ENCODE measurements around the gene ZNF689.
"Not testable (repeated sequence)": the region's sequence is repeated elsewhere in the genome, so short reads cannot be mapped to it uniquely, and the experiment has no call there.

Gene ZNF689

GRCh38 chr16:30609926-30610839 lies at the start of gene ZNF689:
TSS of gene ZNF689 (minus strand) at chr16:30610389. CDS start at chr16:30610041, 348 bp downstream.
- DNase-seq, result peak; percentile 94

DNA sequence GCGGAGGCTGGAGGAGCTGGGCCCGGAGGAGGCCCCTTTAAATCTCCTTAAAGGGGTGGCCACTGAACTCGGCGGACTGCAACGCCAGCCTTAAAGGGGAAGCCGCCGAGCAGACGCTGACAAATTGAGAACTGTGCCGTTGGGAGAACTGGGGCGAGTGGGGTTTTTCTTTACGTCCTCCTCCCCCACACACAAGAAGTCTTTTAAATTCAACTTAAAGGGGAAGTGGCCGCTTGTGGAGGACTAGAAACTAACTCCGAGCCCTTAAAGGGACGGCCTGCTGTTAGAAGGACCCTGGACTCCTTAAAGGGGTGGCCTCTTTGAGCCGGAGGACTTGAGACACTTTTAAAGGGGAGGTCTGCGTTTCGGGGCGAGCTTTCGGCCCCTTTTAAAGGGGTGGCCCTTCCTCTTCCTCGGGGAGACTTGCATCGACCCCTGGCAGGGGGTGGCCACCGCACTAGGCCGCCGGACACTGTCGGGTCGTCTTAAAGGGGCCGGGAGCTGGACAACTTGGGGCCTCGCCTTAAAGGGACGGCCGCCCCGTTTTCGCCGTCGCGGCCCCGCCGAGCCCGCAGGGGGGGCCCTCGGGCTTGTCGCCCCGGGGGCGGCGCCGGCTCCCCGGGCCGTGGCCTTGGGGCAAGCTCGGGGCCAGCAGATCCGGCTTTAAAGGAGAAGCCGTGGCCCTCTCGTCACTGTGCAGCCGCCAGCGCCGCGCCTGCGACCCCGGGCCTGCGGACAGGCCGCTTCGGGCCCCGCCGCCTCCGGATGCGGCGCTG lies 48.7 kb upstream of the ZNF689 start:
- DNase-seq, result peak; percentile 95

DNA sequence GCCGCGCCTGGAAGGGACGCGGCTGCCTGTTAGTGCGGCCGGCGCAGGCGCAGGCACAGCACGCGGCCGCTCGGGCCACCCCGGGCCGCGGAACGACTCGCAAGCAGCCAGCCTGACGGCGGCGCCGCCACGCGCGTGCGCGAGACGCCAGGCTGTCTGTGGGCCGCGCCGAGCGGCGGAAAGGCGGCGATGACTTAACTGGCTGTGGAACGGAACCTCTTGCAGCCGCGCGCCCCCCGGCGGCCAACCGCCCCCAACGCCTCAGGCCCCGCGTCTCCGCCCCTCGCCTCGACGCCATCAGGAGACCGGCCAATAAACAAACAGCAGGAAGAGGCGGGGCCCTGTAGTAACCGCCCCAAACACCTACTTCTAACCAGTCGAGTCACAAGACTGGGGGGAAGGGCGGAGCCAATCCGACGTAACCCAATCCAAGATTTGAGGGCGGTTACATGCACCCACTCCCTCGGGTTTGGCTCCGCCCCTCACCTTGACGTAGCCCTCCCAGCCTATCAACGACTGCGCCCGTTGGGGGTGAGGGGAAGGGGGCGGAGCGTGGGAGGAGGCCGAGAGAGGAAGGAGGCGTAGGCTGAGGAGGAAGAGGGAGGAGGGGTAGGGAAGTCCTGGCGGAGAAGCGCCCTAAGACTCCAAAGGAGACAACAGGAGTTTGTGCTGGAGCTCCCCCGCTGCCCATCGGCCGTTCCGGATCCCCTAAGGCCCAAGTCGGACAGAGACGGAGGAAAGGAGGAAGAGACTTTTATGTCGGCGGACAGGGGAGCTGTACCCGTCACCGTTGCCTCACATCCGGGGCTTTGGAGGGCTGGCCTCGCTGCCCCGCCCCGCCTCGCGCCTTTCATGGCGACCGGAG lies 47.9 kb upstream of the ZNF689 start, which contains the start of gene FBRS:
Gene FBRS (plus strand): TSS at position 566 of the 865 bp plus-strand sequence. CDS start 1,088 bp downstream, outside the sequence.
- peak; percentile 100 for DNase-seq

DNA sequence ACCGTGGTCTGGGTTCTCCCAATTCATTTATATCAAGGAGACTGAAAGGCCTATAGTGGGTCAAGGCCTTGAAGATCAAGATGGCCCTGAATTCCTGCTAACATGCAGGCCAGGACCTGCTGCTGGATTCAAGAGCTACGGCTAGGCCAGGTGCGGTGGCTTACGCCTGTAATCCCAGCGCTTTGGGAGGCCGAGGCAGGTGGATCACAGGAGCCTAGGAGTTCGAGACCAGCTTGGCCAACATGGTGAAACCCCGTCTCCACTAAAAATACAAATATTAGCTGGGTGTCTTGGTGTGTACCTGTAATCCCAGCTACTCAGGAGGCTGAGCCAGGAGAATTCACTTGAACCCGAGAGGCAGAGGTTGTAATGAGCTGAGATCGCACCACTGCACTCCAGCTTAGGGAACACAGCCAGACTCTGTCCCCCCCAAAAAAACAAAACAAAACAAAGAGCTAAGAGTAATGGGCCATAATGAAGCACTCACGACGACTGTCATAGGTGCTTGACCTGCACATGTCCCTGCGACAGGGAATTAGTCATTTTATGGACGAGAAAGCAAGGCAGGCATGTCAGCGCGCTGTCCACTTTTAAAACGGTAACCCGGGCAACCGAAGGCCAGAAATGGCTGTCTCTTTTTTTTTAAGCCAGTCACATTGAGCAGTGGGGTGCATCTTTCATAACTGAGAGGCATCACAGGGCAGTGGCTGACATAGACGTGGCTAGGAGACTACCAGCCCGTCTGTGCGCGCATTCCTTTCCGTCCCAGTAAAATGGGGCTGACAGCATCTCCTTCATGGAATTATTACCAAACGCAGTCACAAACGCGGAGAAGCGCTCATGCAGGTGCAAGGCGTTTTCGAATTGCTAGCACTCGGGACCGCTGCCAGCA lies 47.0 kb upstream of the ZNF689 start:
- no peak for DNase-seq

- no peak for DNase-seq
Observed at GRCh38 chr16:30656388-30656787, 46.2 kb upstream of the ZNF689 start.

- no peak for DNase-seq
Observed at GRCh38 chr16:30655815-30656347, 45.7 kb upstream of the ZNF689 start.

DNA sequence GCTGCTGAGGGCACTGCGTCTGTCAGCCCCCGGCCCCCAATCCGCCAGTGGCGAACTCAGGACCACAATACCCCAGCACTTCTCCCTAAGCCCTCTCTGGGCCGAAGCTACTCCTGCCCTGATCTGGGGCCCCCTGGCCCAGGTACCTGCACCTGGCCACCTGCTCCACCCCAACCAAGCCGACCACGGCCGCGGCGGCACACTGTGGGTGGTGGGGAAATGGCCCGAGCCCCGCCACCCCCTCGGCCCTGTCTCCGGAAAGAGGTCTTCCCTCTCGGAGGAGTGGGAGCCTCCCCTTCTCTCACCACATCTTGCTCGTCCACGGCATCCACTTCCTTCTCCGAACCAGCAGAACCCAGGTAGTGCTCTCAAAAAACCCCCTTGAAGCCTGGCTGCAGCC lies 44.7 kb upstream of the ZNF689 start:
- DNase-seq, result no peak

DNA sequence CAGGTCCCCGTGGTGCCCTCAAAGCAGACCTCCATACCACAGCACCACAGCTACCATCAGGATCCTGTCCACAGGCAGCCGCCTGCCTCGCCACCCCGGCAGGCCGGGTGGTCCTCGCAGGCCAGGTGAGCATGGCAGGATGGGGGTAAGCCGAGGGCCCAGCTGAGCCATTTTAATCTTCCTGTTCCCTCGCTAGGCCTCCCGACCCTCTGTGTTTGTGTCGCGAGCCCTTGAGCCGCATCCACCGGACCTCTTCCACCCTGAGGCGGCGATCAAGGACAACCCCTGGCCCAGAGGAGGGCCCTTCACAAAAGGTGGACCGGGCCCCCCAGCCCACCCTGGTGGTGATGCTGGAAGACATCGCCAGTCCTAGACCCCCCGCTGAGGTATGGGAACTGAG lies 42.5 kb upstream of the ZNF689 start:
- DNase-seq, result no peak

DNA sequence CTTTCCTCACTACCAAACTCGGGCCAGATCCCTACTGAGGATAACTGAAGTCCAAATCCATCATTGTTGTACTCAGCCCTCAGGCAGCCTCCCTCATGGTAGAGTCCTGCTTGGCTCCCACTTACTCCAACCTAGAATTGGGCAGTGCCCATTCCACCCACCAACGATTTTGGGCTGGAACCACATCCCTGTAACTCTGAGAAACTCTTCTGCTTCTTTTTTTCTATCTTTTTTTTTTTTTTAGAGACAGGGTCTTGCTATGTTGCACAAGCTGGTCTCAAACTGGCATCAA lies 41.8 kb upstream of the ZNF689 start:
- no peak for DNase-seq

- DNase-seq, result peak; percentile 68
Observed at GRCh38 chr16:30651124-30652004, 41.2 kb upstream of the ZNF689 start.

DNA sequence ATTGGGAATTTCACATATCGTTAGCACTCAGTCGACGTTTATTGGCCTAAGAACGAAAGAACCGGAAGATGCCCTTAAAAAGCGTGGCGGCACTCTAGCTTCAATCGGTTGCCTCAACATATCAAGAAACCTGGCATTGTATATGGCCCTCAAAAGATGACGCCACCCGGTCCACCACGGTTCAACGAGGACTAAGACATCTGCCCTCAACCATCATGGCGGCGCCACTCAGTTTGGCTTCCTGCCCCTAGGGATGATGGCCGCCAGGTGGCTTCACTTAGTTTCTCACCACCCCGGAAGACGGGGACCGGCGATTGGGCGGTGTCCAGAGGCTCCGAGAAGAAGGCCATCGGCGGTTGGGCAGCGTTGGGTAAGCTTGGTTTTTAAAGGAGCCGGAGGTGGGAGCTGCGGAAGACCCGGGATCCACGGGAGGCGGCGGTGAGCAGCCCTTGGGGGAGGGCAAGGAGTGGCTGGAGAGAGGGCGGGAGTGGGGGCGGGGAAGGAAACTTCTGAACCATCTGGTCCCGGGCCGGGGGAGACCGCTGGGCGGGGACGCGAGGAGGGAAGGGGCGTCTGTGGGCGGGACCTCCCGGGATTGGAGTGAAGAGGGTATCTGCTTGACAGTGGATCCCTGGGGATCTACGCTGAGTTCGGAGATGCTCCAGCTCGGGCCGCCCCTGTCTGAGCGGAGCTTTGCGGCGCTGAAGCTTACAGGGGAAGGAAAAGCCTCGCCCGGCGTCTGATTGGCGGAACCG lies 40.4 kb upstream of the ZNF689 start, which contains the start of gene PRR14:
Gene PRR14 (plus strand): TSS at position 592 of the 755 bp plus-strand sequence. CDS start 686 bp downstream, outside the sequence.
- DNase-seq, result peak; percentile 99

DNA sequence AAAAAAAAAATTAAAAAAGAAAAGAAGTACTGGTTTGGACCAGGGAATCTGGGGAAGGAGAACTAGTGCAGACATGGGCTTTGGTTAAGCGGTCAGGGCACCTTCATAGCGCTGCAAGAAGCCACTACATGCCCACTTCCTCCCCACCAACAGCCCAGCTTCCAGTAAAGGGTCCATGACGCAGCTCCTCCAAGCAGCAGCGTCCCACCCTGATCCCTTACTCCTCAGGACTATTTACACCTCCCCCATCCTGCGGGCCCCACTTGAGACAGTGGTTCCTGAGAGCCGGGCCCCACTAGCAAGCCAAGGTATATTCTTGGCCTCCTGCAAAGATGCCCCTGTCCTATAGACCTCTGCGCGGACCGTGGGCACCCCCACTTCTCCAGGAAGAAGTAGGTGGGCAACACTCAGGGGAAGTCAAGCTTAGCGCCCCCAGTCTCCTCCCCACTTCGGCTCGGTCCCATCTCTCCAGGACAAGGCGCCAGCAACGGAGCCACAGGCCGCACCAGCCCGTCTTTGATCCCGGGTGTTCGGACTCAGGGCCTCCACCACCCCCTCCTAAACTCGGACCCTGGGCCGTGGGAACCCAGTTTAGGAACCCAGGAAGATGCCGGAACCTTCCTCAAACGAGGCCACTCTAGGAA lies 39.7 kb upstream of the ZNF689 start:
- DNase-seq, result no peak

- DNase-seq, result no peak
Observed at GRCh38 chr16:30647274-30647571, 37.0 kb upstream of the ZNF689 start.

DNA sequence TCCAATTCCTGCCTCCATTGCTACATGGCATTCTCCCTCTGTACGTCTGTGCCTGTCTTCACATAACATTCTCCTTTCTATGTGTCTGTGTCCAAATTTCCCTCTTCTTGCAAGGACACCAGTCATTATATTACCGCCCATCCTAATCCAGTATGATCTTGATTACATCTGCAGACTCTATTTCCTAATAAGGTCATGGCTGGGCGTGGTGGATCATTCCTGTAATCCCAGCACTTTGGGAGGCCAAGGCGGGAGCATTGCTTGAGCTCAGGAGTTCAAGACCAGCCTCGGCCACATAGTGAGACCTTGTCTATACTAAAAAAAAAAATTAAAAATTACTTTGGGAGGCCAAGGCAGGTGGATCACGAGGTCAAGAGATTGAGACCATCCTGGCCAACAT lies 35.5 kb upstream of the ZNF689 start:
- no peak for DNase-seq

DNA sequence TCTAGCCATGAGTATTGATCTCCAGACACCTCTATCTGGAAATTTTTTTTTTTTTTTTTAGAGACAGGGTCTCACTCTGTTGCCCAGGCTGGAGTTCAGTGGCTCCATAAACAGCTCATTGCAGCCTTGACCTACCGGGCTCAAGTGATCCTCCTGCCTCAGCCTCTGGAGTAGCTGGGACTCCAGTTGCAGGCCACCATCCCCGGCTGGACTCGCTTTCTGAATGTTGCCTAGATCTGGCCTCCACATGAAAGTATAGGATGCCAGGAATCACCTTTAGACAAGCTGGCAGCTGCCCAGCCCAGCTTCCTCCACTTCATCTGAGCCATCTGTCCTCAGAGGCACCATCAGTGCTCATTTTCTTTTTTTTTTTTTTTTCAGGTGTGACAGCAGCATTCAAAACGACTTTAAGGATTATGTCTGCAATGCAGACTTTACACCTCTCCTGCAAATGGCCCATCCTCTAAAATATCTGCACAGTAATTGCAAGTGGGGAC lies 34.2 kb upstream of the ZNF689 start:
- DNase-seq, result no peak

DNA sequence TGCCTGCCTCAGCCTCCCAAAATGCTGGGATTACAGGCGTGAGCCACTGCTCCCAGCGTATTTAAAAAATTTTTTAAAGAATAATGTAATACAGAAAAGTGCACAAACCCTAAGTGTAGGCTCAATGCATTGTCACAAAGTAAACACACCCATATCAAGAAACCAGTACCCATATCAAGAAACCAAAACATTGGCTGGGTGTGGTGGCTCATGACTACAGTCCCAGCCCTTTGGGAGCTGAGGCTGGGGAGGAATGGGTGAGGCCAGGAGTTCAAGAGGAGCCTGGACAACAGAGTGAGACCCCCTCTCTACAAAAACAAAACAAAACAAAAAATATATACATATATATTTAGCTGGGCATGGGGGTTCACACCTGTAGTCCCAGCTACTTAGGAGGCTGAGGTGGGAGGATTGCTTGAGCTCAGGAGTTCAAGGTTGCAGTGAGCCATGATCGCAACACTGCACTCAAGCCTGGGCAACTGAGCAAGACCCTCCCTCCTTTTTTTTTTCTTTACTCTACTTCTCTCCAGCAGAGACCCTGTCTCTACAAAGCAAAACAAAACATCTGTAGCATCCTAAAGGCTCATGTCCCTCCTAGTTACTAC lies 31.3 kb upstream of the ZNF689 start:
- DNase-seq, result no peak

GRCh38 chr16:30637944-30638343 lies 27.8 kb upstream of the ZNF689 start:
- peak; percentile 55 for DNase-seq

- DNase-seq, result not testable (repeated sequence)
Observed at GRCh38 chr16:30637139-30637538, 26.9 kb upstream of the ZNF689 start.

DNA sequence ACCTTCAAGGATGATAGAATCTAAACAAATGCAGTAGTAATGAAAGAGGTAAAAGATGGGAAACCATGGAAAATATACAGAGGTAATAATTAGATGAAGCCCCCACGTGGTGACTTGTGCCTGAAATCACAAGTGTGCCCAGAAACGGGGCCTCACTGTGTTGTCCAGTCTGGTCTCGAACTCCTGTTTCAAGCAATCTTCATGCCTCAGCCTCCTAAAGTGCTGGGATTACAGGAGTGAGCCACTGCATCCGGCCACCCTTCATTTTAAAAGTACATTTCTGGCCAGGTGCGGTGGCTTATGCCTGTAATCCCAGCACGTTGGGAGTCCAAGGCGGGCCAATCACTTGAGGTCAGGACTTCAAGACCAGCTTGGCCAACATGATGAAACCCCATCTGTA lies 26.4 kb upstream of the ZNF689 start:
- no peak for DNase-seq
